ENCODE measurements around the gene ANXA11. TPM values are rescaled to one million over a fixed set of nuclear protein-coding genes. Genes with fewer than 3 reads are reported as not detected.

Gene ANXA11
- total and polyA plus RNA-seq, 9 of the 15 experiments (the other 6 are each of a cell fraction or from before 2014, with no cell fraction given): 43.6 to 212 (median 109) TPM

- POLR2A ChIA-PET: interaction anchor here (0.5 kb wide), 1 partner anchor 10 kb away, joined by 3 read pairs; no protein-coding TSS in a partner anchor
- no peak overlapping the region for H3K27ac ChIP-seq (ENCODE audit: extremely low read depth, low read depth, low read length)
- CTCF ChIA-PET (ENCODE audit: low intra/inter-chr PET ratio): no interaction called here
- intact Hi-C loops (cut with micrococcal nuclease) (no loop called here), in situ Hi-C loops (cut with MboI) (no loop called here)
- FAIRE-seq (no peak), ATAC-seq (peak; percentile 73), DNase-seq (ENCODE audit: extremely low read depth in 1 of 4, low spot score in 3 of 4) (peak; percentile 28 to 67 (median 66))
- no peak overlapping the region for H2AFZ ChIP-seq (ENCODE audit: low read depth, low read length)
- H3K4me1 ChIP-seq (replicated peaks in 1 of 2; ENCODE audit: control insufficient read depth in 2 of 2, insufficient read depth in 2 of 2, low read length in 2 of 2): peaks cover 0 to 17% of the 10 kb centered on the region in 2 experiments; a peak in 3 of 5 replicates
- peaks cover 11% of the 10 kb centered on the region for H3K9me1 ChIP-seq (ENCODE audit: control insufficient read depth, insufficient read depth, low read length)
- no peak overlapping the region for H3K4me2 ChIP-seq (ENCODE audit: insufficient read depth, low read length)
- H3K36me3 ChIP-seq (ENCODE audit: control insufficient read depth, insufficient read depth, low read length): peaks cover 83% of the 10 kb centered on the region
- no peaks in the 10 kb centered on the region for H3K9me3 ChIP-seq (replicated peaks; ENCODE audit: control insufficient read depth, insufficient read depth, low read depth, low read length)
- H3K9ac ChIP-seq (ENCODE audit: insufficient read depth in 1 of 2, low read depth in 2 of 2, low read length in 2 of 2): no peak overlapping the region
- 88% methylated on average over 13 of the region's 13 CpGs for WGBS (ENCODE audit: insufficient coverage, low coverage, missing lambda C conversion rate)
- H3K4me3 ChIP-seq: no peak overlapping the region
- BruUV-seq (replicated peaks): no TSS peak
- H4K20me1 ChIP-seq (replicated peaks; ENCODE audit: control insufficient read depth, insufficient read depth, low read length): peaks cover 13% of the 10 kb centered on the region; the same call in 1 of the 2 replicates
- H3K79me2 ChIP-seq (ENCODE audit: control insufficient read depth, insufficient read depth, low read length): 0 out of 3 replicates have a peak, but pooled peaks cover 4% of the 10 kb centered on the region
- no peaks in the 10 kb centered on the region for H3K27me3 ChIP-seq (ENCODE audit: control insufficient read depth in 2 of 2, insufficient read depth in 2 of 2, low read length in 2 of 2)
- TF ChIP-seq ATF7 (IDR thresholded peaks at IDR 0.05): no peak
- no peak for TF ChIP-seq KAT8 (IDR thresholded peaks at IDR 0.05; ENCODE audit: low read depth)
- TF ChIP-seq ZNF584 (CRISPR knock-in tag; IDR thresholded peaks at IDR 0.05; ENCODE audit: low read depth): no peak
- TF ChIP-seq BHLHE40 (IDR thresholded peaks at IDR 0.05; ENCODE audit: low read length): no peak
- TF ChIP-seq PURB (CRISPR knock-in tag; IDR thresholded peaks at IDR 0.05; ENCODE audit: low read depth): no peak
- TF ChIP-seq RBM22 (IDR thresholded peaks at IDR 0.05; ENCODE audit: low read depth, low read length, poor library complexity, severe bottlenecking): peak; percentile 60
- peak; percentile 60 for TF ChIP-seq SMC3 (conservative IDR thresholded peaks at IDR 0.05; ENCODE audit: insufficient read depth, low read depth, low read length)
- TF ChIP-seq ZNF778 (CRISPR knock-in tag; IDR thresholded peaks at IDR 0.05): no peak
- no peak for TF ChIP-seq ZC3H4 (CRISPR knock-in tag; IDR thresholded peaks at IDR 0.05; ENCODE audit: borderline replicate concordance)
- TF ChIP-seq, protein P1, sequence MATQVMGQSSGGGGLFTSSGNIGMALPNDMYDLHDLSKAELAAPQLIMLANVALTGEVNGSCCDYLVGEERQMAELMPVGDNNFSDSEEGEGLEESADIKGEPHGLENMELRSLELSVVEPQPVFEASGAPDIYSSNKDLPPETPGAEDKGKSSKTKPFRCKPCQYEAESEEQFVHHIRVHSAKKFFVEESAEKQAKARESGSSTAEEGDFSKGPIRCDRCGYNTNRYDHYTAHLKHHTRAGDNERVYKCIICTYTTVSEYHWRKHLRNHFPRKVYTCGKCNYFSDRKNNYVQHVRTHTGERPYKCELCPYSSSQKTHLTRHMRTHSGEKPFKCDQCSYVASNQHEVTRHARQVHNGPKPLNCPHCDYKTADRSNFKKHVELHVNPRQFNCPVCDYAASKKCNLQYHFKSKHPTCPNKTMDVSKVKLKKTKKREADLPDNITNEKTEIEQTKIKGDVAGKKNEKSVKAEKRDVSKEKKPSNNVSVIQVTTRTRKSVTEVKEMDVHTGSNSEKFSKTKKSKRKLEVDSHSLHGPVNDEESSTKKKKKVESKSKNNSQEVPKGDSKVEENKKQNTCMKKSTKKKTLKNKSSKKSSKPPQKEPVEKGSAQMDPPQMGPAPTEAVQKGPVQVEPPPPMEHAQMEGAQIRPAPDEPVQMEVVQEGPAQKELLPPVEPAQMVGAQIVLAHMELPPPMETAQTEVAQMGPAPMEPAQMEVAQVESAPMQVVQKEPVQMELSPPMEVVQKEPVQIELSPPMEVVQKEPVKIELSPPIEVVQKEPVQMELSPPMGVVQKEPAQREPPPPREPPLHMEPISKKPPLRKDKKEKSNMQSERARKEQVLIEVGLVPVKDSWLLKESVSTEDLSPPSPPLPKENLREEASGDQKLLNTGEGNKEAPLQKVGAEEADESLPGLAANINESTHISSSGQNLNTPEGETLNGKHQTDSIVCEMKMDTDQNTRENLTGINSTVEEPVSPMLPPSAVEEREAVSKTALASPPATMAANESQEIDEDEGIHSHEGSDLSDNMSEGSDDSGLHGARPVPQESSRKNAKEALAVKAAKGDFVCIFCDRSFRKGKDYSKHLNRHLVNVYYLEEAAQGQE (IDR thresholded peaks at IDR 0.05; ENCODE audit: borderline replicate concordance): peak; percentile 43; the same call in 1 of the 2 replicates
- TF ChIP-seq, protein P1 (CRISPR knock-in tag; IDR thresholded peaks at IDR 0.05; ENCODE audit: low read depth): no peak
- no peak for TF ChIP-seq ZNF24 (IDR thresholded peaks at IDR 0.05)
- TF ChIP-seq RAD21 (CRISPR knock-in tag; conservative IDR thresholded peaks at IDR 0.05 in 1 of 2, IDR thresholded peaks at IDR 0.05 in 1 of 2): peak; percentile 50 to 68
Measured at GRCh38 chr10:80168679-80169380, 36.5 kb downstream of the ANXA11 start.

All from K562 (cell line).